SK-N-SH treated with all-trans-retinoic acid at 6 μM for 48 hours (cell line): ENCODE results near the gene MYO5B.
A peak's percentile ranks its signal among the peaks of the same experiment; 100 is the strongest.

Source experiments
- ATAC-seq: fragments of 200-7000 bp; cut with Tn5 transposase; 3 replicates; pipeline ENCODE4 v1.9.1; 2020; ENCODE audit warnings: mild to moderate bottlenecking, moderate library complexity
- ARNTL ChIP-seq: fragments of 450-650 bp; formaldehyde crosslinking; IDR thresholded peaks from 2 replicates; pipeline ENCODE4 v1.5.0; 2020; ENCODE audit warnings: low read depth, mild to moderate bottlenecking, moderate library complexity, borderline replicate concordance
- BACH2 ChIP-seq: fragments of 250-450 bp; sonication (Bioruptor Pico); IDR thresholded peaks from 2 replicates; pipeline ENCODE4 v1.9.0; 2021; ENCODE audit warnings: mild to moderate bottlenecking, borderline replicate concordance
- CREB5 ChIP-seq: fragments of 250-450 bp; sonication (Bioruptor Pico); IDR thresholded peaks from 2 replicates; pipeline ENCODE4 v1.5.1; 2020; ENCODE audit warnings: low read depth, mild to moderate bottlenecking, moderate library complexity
- CSDC2 ChIP-seq: fragments of 250-450 bp; sonication (Bioruptor Pico); IDR thresholded peaks from 2 replicates; pipeline ENCODE4 v1.5.0; 2020; ENCODE audit warnings: mild to moderate bottlenecking, moderate library complexity
- CSRNP3 ChIP-seq: fragments of 250-450 bp; sonication (Bioruptor Pico); IDR thresholded peaks from 2 replicates; pipeline ENCODE4 v1.5.1; 2021; ENCODE audit warnings: mild to moderate bottlenecking, moderate library complexity
- ESRRG ChIP-seq: fragments of 250-450 bp; sonication (Bioruptor Pico); IDR thresholded peaks from 2 replicates; pipeline ENCODE4 v1.6.1; 2021; ENCODE audit warnings: mild to moderate bottlenecking
- GLIS3 ChIP-seq: fragments of 250-450 bp; sonication (Bioruptor Pico); IDR thresholded peaks from 2 replicates; pipeline ENCODE4 v1.5.0; 2020; ENCODE audit warnings: mild to moderate bottlenecking, moderate library complexity
- ISL1 ChIP-seq: fragments of 250-450 bp; sonication (Bioruptor Pico); IDR thresholded peaks from 2 replicates; pipeline ENCODE4 v2.1.2; 2022; ENCODE audit warnings: mild to moderate bottlenecking, moderate library complexity
- OSR1 ChIP-seq: fragments of 250-450 bp; sonication (Bioruptor Pico); IDR thresholded peaks from 2 replicates; pipeline ENCODE4 v1.8.0; 2022; ENCODE audit warnings: moderate library complexity, mild to moderate bottlenecking, inconsistent platforms
- POU6F1 ChIP-seq: fragments of 250-450 bp; sonication (Bioruptor Pico); IDR thresholded peaks from 2 replicates; pipeline ENCODE4 v1.8.0; 2021; ENCODE audit warnings: low read depth, mild to moderate bottlenecking, moderate library complexity, borderline replicate concordance
- PPARA ChIP-seq: fragments of 250-450 bp; sonication (Bioruptor Pico); IDR thresholded peaks from 2 replicates; pipeline ENCODE4 v1.5.0; 2020; ENCODE audit warnings: mild to moderate bottlenecking, borderline replicate concordance
- RARB ChIP-seq: fragments of 250-450 bp; sonication (Bioruptor Pico); IDR thresholded peaks from 2 replicates; pipeline ENCODE4 v1.8.0; 2021; ENCODE audit warnings: mild to moderate bottlenecking, moderate library complexity
- SNAI2 ChIP-seq: fragments of 250-450 bp; sonication (Bioruptor Pico); IDR thresholded peaks from 2 replicates; pipeline ENCODE4 v1.5.0; 2020; ENCODE audit warnings: mild to moderate bottlenecking, moderate library complexity
- TCF4 ChIP-seq: fragments of 250-450 bp; sonication (Bioruptor Pico); IDR thresholded peaks from 2 replicates; pipeline ENCODE4 v1.8.0; 2021; ENCODE audit warnings: mild to moderate bottlenecking, moderate library complexity, borderline replicate concordance
- TOX ChIP-seq: fragments of 250-450 bp; sonication (Bioruptor Pico); IDR thresholded peaks from 2 replicates; pipeline ENCODE4 v1.8.0; 2021; ENCODE audit warnings: mild to moderate bottlenecking, moderate library complexity, borderline replicate concordance
- ZC3H10 ChIP-seq: fragments of 250-450 bp; sonication (Bioruptor Pico); IDR thresholded peaks from 2 replicates; pipeline ENCODE4 v1.5.1; 2021; ENCODE audit warnings: mild to moderate bottlenecking, moderate library complexity
- ZFP3 ChIP-seq: fragments of 250-450 bp; sonication (Bioruptor Pico); IDR thresholded peaks from 2 replicates; pipeline ENCODE4 v1.5.0; 2020; ENCODE audit warnings: mild to moderate bottlenecking, moderate library complexity
- ZFP30 ChIP-seq: fragments of 450-650 bp; formaldehyde crosslinking; IDR thresholded peaks from 2 replicates; pipeline ENCODE4 v1.5.0; 2022; ENCODE audit warnings: mild to moderate bottlenecking, moderate library complexity
- ZNF565 ChIP-seq: fragments of 450-650 bp; formaldehyde crosslinking; conservative IDR thresholded peaks from 2 replicates; pipeline ENCODE4 v1.5.0; 2020; ENCODE audit warnings: low read depth, mild to moderate bottlenecking, moderate library complexity
- ZNF70 ChIP-seq: fragments of 450-650 bp; formaldehyde crosslinking; IDR thresholded peaks from 2 replicates; pipeline ENCODE4 v1.5.0; 2020; ENCODE audit warnings: mild to moderate bottlenecking, moderate library complexity
- ZNF8 ChIP-seq: fragments of 450-650 bp; formaldehyde crosslinking; IDR thresholded peaks from 2 replicates; pipeline ENCODE4 v1.5.0; 2020; ENCODE audit warnings: mild to moderate bottlenecking, moderate library complexity
- TF ChIP-seq, protein P1 (sequence below): fragments of 250-450 bp; sonication (Bioruptor Pico); IDR thresholded peaks from 2 replicates; pipeline ENCODE4 v1.8.0; 2020; ENCODE audit warnings: mild to moderate bottlenecking, moderate library complexity, borderline replicate concordance

MYO5B gene

GRCh38 chr18:49861659-49862058, 333.3 kb downstream of the MYO5B start:
- ATAC-seq: no peak; the same call in 2 of the 3 replicates
- TF ChIP-seq TOX (CRISPR knock-in tag): no peak
- TF ChIP-seq ISL1 (CRISPR knock-in tag): no peak
- TF ChIP-seq GLIS3 (CRISPR knock-in tag): no peak
- no peak for TF ChIP-seq ZC3H10
- no peak for TF ChIP-seq CREB5 (CRISPR knock-in tag)
- no peak for TF ChIP-seq ARNTL
- no peak for TF ChIP-seq ESRRG (CRISPR knock-in tag)
- no peak for TF ChIP-seq ZNF8 (CRISPR knock-in tag)
- TF ChIP-seq ZFP30: no peak

GRCh38 chr18:49859725-49860124, 335.2 kb downstream of the MYO5B start:
- TF ChIP-seq CSRNP3 (CRISPR knock-in tag): no peak
- no peak for TF ChIP-seq OSR1
- TF ChIP-seq ZNF8 (CRISPR knock-in tag): no peak
- TF ChIP-seq SNAI2 (CRISPR knock-in tag): no peak
- TF ChIP-seq ISL1 (CRISPR knock-in tag): no peak
- no peak for TF ChIP-seq TCF4 (CRISPR knock-in tag)
- no peak for TF ChIP-seq RARB
- ATAC-seq: no peak

DNA sequence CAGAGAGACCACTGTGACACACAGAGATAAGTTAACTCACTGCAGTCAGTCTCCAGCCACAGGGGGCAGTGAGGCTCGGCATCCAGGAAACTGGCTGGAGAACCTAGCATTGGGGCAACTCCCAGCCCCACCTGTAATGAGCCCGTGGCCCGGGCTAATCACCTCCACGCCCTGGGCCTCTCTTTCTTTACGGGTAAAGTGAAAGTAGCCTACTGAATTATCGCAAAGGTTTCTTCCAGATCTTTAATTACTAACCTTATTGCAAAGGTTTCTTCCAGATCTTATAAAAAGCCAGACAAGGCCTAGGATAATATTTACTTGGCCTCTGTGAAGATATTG, 336.0 kb downstream of the MYO5B start:
- ATAC-seq: peak; percentile 26
- no peak for TF ChIP-seq CSRNP3 (CRISPR knock-in tag)
- no peak for TF ChIP-seq ZNF70 (CRISPR knock-in tag)
- TF ChIP-seq PPARA (CRISPR knock-in tag): no peak
- TF ChIP-seq ZFP3: no peak
- TF ChIP-seq ZNF8 (CRISPR knock-in tag): no peak
- TF ChIP-seq TCF4 (CRISPR knock-in tag): no peak
- TF ChIP-seq CSDC2 (CRISPR knock-in tag): no peak
- TF ChIP-seq, all 23 proteins: peak for 0

GRCh38 chr18:49858309-49859020, 336.5 kb downstream of the MYO5B start:
- ATAC-seq: peak; percentile 91
- TF ChIP-seq ZNF70 (CRISPR knock-in tag) (no peak), ISL1 (CRISPR knock-in tag) (no peak), CREB5 (CRISPR knock-in tag) (no peak), CSRNP3 (CRISPR knock-in tag) (no peak), TOX (CRISPR knock-in tag) (no peak), PPARA (CRISPR knock-in tag) (no peak), ZFP30 (no peak), BACH2 (CRISPR knock-in tag) (no peak), ZFP3 (no peak), ESRRG (CRISPR knock-in tag) (no peak), SNAI2 (CRISPR knock-in tag) (no peak), OSR1 (no peak), ZNF565 (CRISPR knock-in tag) (no peak), ZNF8 (CRISPR knock-in tag) (no peak), ARNTL (no peak), GLIS3 (CRISPR knock-in tag) (no peak), POU6F1 (CRISPR knock-in tag) (no peak), TCF4 (CRISPR knock-in tag) (no peak)
- TF ChIP-seq, protein P1, sequence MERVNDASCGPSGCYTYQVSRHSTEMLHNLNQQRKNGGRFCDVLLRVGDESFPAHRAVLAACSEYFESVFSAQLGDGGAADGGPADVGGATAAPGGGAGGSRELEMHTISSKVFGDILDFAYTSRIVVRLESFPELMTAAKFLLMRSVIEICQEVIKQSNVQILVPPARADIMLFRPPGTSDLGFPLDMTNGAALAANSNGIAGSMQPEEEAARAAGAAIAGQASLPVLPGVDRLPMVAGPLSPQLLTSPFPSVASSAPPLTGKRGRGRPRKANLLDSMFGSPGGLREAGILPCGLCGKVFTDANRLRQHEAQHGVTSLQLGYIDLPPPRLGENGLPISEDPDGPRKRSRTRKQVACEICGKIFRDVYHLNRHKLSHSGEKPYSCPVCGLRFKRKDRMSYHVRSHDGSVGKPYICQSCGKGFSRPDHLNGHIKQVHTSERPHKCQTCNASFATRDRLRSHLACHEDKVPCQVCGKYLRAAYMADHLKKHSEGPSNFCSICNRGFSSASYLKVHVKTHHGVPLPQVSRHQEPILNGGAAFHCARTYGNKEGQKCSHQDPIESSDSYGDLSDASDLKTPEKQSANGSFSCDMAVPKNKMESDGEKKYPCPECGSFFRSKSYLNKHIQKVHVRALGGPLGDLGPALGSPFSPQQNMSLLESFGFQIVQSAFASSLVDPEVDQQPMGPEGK (CRISPR knock-in tag): no peak
